SU-DHL-6 (cell line): ENCODE measurements around the gene FBXO2.

Experiments used
- CTCF ChIP-seq: fragments of 200-600 bp; sonication (generic); IDR thresholded peaks from one replicate; pipeline ENCODE4 v1.5.1; 2017; ENCODE audit warnings: antibody characterized with exemption, mild to moderate bottlenecking, low read length, moderate library complexity; ENCODE audit not compliant: insufficient read depth, poor library complexity, severe bottlenecking
- EZH2phosphoT487 ChIP-seq: fragments of 200-600 bp; sonication (generic), shearing (Covaris generic); conservative IDR thresholded peaks from 2 replicates; pipeline ENCODE4 v1.6.1; 2018; ENCODE audit warnings: mild to moderate bottlenecking, antibody characterized with exemption, low read length, moderate library complexity, mixed read lengths

GRCh38 chr1:11643782-11644181 is 10.4 kb downstream of the FBXO2 start:
- TF ChIP-seq CTCF, result no peak
- no peak for TF ChIP-seq EZH2phosphoT487
